ENCODE measurements around the gene SIX3. TPM values are rescaled to one million over a fixed set of nuclear protein-coding genes. Genes with fewer than 3 reads are reported as not detected.

Gene SIX3
- total RNA-seq, 1 experiment from 2014 or later, result 0.07 TPM

DNA sequence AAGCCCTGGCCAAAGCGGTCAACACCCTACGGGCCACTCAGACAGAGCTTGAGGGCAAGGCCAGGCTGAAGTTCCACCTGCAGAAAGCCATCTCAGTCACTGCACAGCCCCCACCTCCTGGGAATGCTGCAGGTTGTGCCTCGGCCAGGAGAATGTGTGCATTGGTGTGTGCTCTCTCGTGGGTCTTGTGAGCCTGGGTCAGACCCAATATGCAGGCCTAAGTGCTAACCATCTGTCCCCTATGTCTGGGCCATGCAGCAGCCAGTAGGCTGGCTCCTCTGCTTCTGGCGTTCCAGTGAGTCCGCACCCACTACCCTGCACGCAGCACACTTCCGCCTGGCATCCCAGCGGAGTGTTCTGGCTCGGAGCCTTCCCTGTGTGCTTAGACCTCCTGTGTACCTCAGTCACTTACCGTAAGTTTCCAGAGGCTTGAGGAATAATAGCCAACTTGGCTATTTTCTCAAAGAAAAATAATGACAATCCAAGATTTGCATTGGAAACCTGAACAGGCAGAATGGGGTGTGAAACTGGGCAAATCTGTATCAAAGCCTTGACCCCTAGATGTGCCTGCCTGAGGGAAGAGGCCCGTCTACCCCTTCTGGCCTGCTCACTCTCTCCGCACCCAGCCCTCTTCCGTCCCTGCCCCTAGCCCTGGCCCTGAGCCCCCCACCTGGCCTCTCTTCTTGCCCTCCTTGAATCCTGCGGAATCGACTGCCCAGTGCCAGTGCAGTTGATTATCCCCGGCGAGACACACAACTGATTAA lies 7.2 kb downstream of the SIX3 start:
- Histone ChIP-seq H3K36me3 (ENCODE audit: low read depth, low read length) (no peaks in the 10 kb centered on the region), H3K79me2 (ENCODE audit: low read length) (no peaks in the 10 kb centered on the region), H3K4me2 (ENCODE audit: low read length) (no peak overlapping the region), H3K27me3 (ENCODE audit: low read length) (no peaks in the 10 kb centered on the region), H3K4me1 (ENCODE audit: insufficient read depth, low read length) (no peaks in the 10 kb centered on the region), H3F3A (ENCODE audit: low read length, unreplicated experiment) (no peaks in the 10 kb centered on the region), H3K9ac (ENCODE audit: low read length) (no peak overlapping the region), H2AFZ (ENCODE audit: low read length) (no peak overlapping the region), H3K4me3 (ENCODE audit: low read length) (no peak overlapping the region), H3K9me2 (replicated peaks; ENCODE audit: low read length) (no peaks in the 10 kb centered on the region), H3K9me3 (ENCODE audit: low read length) (no peaks in the 10 kb centered on the region), H4K20me1 (ENCODE audit: low read length) (no peaks in the 10 kb centered on the region), H3K27ac (ENCODE audit: low read length) (no peak overlapping the region)
- BruUV-seq (replicated peaks), result no TSS peak
- ATAC-seq (no peak), DNase-seq (no peak)
- ChIA-PET POLR2A (ENCODE audit: unreplicated experiment) (no interaction called here), CTCF (no interaction called here)
- intact Hi-C loops (cut with micrococcal nuclease), result no loop called here
- TF ChIP-seq EZH2phosphoT487 (IDR thresholded peaks at IDR 0.05; ENCODE audit: borderline replicate concordance, low read length) (no peak), EZH2 (IDR thresholded peaks at IDR 0.05; ENCODE audit: low read length, unreplicated experiment) (no peak)
- TF ChIP-seq, protein P1, sequence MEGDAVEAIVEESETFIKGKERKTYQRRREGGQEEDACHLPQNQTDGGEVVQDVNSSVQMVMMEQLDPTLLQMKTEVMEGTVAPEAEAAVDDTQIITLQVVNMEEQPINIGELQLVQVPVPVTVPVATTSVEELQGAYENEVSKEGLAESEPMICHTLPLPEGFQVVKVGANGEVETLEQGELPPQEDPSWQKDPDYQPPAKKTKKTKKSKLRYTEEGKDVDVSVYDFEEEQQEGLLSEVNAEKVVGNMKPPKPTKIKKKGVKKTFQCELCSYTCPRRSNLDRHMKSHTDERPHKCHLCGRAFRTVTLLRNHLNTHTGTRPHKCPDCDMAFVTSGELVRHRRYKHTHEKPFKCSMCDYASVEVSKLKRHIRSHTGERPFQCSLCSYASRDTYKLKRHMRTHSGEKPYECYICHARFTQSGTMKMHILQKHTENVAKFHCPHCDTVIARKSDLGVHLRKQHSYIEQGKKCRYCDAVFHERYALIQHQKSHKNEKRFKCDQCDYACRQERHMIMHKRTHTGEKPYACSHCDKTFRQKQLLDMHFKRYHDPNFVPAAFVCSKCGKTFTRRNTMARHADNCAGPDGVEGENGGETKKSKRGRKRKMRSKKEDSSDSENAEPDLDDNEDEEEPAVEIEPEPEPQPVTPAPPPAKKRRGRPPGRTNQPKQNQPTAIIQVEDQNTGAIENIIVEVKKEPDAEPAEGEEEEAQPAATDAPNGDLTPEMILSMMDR (conservative IDR thresholded peaks at IDR 0.05; ENCODE audit: low read depth, low read length), result no peak

DNA sequence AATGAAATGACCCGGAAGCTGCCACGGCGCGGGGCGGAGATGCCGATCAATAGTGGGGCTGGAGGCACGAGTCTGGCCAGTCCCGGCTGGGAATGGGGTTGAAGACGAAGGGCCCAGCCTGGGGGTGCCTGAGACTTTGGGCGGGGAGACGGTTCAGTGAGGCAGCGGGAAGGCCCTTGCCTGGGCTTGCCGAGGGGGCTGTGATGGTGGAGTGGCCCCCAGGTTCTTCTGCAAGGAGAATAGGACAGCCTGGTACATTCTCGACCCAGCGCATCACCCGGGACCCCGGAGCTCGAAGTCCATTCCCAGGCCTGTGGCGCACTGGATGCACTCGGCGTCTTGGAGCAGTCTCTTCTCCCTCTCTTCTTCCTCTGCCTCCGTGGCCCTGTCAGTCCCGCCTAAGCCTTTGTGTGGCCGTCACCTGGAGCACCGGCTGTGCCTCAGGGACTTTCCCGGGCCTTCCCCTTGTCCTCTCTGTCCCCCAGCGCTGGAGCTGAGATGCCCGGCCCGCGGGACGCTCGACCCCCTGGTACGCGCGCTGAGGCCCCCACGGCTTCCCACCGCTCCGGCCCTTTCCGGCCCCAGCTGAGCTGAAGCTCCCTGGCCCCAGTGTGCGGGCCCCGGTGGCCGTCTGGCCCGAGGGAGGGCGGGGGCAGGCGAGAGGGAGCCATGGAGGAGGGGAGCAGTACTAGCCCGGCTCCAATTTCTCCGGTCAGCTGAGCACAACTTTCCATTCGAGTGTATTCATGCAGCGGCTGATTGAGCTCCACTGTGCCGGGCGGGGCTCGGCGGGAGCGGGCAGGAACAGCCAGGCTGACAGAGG lies 8.0 kb downstream of the SIX3 start:
- Histone ChIP-seq H3K4me2 (ENCODE audit: low read length) (no peak overlapping the region), H3K9ac (ENCODE audit: low read length) (no peak overlapping the region)
- intact Hi-C loops (cut with micrococcal nuclease), result no loop called here

More for the DNA sequence above, 8.0 kb downstream of the SIX3 start:
- no peaks in the 10 kb centered on the region for H3K4me1 ChIP-seq (ENCODE audit: insufficient read depth, low read length)
- H3K27ac ChIP-seq (ENCODE audit: low read length), result no peak overlapping the region
- POLR2A ChIA-PET (ENCODE audit: unreplicated experiment), result no interaction called here
- no peaks in the 10 kb centered on the region for H3F3A ChIP-seq (ENCODE audit: low read length, unreplicated experiment)
- H3K36me3 ChIP-seq (ENCODE audit: low read depth, low read length), result no peaks in the 10 kb centered on the region
- H3K79me2 ChIP-seq (ENCODE audit: low read length), result no peaks in the 10 kb centered on the region
- no peaks in the 10 kb centered on the region for H3K27me3 ChIP-seq (ENCODE audit: low read length)
- ATAC-seq, result no peak
- H3K4me3 ChIP-seq (ENCODE audit: low read length), result no peak overlapping the region
- H3K9me3 ChIP-seq (ENCODE audit: low read length), result no peaks in the 10 kb centered on the region
- no peak overlapping the region for H2AFZ ChIP-seq (ENCODE audit: low read length)
- CTCF ChIA-PET, result no interaction called here
- no peaks in the 10 kb centered on the region for H3K9me2 ChIP-seq (replicated peaks; ENCODE audit: low read length)
- TF ChIP-seq EZH2phosphoT487 (IDR thresholded peaks at IDR 0.05; ENCODE audit: borderline replicate concordance, low read length) (no peak), EZH2 (IDR thresholded peaks at IDR 0.05; ENCODE audit: low read length, unreplicated experiment) (no peak)
- TF ChIP-seq, protein P1 (conservative IDR thresholded peaks at IDR 0.05; ENCODE audit: low read depth, low read length), result no peak
- no TSS peak for BruUV-seq (replicated peaks)
- no peaks in the 10 kb centered on the region for H4K20me1 ChIP-seq (ENCODE audit: low read length)
- DNase-seq, result no peak
